Epithelial cell of proximal tubule (primary cell): ENCODE measurements around the gene INO80B. TPM values are rescaled to one million over a fixed set of nuclear protein-coding genes. Genes with fewer than 3 reads are reported as not detected.
A peak's percentile ranks its signal among the peaks of the same experiment; 100 is the strongest.
"Not testable (repeated sequence)": the region's sequence is repeated elsewhere in the genome, so short reads cannot be mapped to it uniquely, and the experiment has no call there.

ENCODE experiments used
- DNase-seq: peaks from one replicate; pipeline ENCODE4 v3.0.0-alpha.2; 2011; ENCODE audit warnings: low read depth
- H3K4me3 ChIP-seq: 2 replicates; pipeline ENCODE4 v1.5.1; 2011; ENCODE audit warnings: low read depth, mild to moderate bottlenecking, low read length
- total RNA-seq: library from RNA; depleted of rRNA; stranded (reverse); fragments of >200 nt; gene quantifications from 2 replicates; pipeline ENCODE4 v1.2.3, GENCODE V29; 2015
- TF ChIP-seq, protein P1 (sequence below): conservative IDR thresholded peaks from 2 replicates; pipeline ENCODE4 v1.5.1; 2012; ENCODE audit warnings: low read depth, mild to moderate bottlenecking, low read length

The INO80B gene
- total RNA-seq, 1 donor from 2014 or later: 5.3 TPM

DNA sequence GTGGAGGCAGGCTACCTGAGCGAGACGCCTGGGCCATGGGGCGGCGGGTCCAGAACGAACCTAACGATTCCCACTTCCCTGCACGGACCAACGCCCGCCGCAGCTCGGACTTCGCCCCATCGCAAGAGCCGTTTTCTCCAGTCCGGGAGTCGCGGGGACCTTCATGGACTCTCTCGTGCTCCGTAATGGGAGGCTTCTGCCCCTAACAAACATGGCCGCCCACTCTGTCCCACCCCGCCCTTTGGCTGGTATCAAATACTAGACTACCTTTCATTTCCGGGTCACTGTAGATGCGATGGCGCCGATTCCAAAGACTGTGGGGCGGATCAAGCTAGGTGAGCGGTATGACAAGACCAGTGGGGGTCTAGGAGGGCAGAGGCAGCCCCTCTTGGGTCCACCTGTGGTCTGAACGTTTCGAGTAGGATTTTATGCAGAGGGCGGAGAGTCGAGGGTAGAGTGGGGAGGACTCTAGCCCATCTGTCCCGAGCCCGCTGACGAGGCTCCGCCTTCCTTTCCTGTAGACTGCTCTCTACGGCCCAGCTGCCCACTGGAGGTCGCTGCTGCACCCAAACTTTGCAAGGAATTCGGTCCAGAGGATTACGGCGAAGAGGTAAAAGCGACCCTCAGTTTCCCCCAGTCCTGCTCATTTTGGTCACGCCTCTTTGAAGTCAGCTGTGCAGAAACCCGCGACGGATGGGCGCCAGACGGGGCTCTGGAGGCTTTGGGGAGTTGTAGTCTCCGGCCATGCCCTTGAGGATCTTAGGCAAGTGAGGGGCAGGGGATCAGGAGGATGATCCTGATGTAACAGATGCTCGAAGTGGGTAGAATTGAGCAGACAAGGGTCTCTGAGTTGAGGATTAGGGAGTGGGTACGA is 28.2 kb downstream of the INO80B start, which contains the start of the genes CCDC142 and TTC31:
CCDC142 (minus strand) TSS at position 198 of the 874 bp plus-strand sequence; CDS start at position 37, 161 bp downstream.
TTC31 (plus strand) TSS at position 281 of the 874 bp plus-strand sequence; CDS start at position 296, 15 bp downstream.
- peak; percentile 63 for DNase-seq
- peak within 1 kb of the TSS; percentile 79 for H3K4me3 ChIP-seq
- TF ChIP-seq, protein P1, sequence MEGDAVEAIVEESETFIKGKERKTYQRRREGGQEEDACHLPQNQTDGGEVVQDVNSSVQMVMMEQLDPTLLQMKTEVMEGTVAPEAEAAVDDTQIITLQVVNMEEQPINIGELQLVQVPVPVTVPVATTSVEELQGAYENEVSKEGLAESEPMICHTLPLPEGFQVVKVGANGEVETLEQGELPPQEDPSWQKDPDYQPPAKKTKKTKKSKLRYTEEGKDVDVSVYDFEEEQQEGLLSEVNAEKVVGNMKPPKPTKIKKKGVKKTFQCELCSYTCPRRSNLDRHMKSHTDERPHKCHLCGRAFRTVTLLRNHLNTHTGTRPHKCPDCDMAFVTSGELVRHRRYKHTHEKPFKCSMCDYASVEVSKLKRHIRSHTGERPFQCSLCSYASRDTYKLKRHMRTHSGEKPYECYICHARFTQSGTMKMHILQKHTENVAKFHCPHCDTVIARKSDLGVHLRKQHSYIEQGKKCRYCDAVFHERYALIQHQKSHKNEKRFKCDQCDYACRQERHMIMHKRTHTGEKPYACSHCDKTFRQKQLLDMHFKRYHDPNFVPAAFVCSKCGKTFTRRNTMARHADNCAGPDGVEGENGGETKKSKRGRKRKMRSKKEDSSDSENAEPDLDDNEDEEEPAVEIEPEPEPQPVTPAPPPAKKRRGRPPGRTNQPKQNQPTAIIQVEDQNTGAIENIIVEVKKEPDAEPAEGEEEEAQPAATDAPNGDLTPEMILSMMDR: peak; percentile 92

DNA sequence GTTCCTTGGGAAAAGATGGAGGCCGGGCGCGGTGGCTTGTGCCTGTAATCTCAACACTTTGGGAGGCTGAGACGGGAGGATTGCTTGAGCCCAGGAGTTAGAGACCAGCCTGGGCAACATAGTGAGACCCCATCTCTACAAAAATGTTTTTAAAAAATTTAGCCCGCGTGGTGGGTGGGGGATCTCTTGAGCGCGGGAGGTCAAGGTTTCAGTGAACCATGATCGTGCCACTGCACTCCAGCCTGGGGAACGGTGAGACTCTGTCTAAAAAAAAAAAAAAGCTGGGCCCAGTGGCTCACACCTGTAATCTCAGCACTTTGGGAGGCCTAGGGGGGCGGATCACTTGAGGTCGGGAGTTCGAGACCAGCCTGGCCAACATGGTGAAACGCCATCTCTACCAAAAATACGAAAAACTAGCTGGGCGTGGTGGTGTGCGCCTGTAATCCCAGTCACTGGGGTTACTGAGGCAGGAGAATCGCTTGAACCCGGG is 28.8 kb downstream of the INO80B start:
- not testable (repeated sequence) for DNase-seq

DNA sequence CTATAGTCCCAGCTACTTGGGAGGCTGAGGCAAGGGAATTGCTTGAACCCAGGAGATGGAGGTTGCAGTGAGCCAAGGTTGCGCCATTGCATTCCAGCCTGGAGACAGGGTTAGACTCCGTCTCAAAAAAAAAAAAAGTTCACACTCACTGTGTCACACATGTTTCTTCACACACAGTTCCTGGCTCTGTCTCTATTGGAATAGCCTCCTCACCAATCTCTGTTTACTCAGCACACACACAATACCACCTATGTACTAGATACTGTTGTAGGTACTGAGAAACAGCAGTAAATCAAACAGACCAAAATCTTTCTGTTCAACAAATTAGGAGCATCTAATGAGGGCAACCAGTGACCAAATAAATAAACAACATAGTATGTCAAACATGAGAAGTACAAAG is 31.3 kb downstream of the INO80B start:
- no peak for DNase-seq
- TF ChIP-seq, protein P1: no peak
- no peak overlapping the region for H3K4me3 ChIP-seq

More for the DNA sequence above, 28.8 kb downstream of the INO80B start:
- peak overlapping the region; percentile 79 for H3K4me3 ChIP-seq

DNA sequence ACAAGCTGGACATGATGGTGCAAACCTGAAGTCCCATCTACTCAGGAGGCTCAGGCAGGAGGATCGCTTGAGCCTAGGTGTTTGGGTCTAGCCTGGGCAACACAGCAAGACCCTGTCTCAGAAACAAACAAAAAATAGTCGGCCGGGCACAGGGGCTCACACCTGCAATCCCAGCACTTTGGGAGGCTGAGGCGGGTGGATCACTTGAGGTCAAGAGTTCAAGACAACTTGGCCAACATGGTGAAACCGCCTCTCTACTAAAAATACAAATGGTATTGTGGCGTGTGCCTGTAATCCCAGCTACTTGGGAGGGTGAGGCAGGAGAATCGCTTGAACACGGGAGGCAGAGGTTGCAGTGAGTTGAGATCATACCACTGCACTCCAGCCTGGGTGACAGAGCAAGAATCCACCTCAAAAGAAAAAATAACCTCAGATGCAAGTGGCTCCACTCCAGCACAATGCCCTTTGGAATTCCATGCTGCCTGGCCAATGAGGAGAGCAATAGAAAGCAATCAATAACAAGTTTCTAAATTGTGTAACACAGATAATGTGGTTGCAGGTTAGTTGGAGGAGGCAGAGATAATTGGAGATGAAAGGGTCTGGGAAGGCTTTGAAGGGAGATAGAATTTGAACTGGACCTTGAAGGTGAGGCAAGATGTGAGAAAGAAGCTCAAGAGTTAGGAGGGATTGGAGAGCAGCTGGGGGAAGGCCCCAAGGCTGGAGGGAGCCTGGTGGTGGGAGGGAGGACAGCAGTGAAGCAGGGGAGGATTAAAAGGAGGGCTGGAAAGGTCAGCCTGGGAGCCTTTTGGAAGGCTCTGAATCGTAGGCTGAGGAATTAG is 34.0 kb downstream of the INO80B start:
- no peak for DNase-seq
- H3K4me3 ChIP-seq: no peak overlapping the region
- TF ChIP-seq, protein P1: no peak

DNA sequence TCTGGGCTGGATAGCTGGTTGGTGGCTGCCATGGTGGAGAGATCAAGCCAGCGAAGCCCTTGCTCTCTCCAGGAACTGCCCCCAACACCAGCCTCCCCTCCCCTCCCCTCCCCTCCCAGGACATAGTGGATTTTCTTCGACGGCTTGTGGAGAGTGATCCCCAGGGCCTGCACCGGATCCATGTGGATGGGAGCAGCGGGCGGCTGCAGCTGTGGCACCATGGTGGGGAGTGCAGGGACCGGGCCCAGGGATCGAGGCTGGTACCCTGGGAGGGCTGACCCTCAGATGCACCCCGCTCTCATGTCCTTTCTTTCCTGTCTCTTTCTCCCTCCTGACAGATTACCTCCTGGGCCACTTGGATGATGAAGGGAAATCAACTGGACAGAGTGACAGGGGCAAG is 35.0 kb downstream of the INO80B start:
- no peak for DNase-seq
- no peak overlapping the region for H3K4me3 ChIP-seq
- TF ChIP-seq, protein P1: no peak

DNA sequence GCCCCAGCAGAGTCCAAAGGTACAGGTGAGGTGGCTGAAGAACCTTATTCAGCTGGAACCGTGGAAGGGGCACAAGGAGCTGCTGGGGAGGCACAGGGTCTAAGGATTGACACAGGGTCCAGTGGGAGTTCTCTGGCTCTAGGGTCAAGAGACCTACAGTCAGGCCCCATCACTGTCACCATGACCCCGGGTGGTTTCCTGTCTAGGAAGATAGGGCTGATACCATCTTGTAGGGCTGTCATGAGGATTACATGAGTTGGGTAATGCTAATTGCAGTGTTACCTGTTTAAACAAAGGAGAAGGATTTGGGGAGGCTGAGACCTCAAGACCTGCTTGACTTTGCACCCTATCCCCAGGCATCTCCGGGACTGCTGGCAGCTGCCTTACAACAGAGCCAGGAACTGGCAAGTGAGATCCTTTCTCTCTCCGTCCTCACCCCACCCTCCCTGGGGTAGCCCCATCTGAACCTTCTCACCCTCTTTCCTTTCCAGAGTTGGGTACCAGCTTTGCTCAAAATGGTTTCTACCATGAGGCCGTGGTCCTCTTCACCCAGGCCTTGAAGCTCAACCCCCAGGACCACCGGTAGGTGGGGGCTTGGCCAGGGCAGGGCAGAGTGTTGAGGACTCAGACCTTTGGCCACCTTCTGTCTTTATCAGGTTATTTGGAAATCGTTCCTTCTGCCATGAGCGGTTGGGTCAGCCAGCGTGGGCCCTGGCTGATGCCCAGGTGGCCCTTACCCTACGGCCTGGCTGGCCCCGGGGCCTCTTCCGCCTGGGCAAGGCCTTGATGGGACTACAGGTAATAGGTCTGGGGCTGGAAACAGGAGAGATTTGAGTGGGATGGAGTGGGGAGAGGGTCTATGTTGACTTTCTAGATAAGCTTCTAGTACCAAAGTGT is 37.0 kb downstream of the INO80B start:
- H3K4me3 ChIP-seq: no peak overlapping the region
- TF ChIP-seq, protein P1: no peak
- no peak for DNase-seq
